ENCODE measurements around the gene ESYT1. TPM values are rescaled to one million over a fixed set of nuclear protein-coding genes. Genes with fewer than 3 reads are reported as not detected.

ESYT1 gene
- total and polyA plus RNA-seq, 9 of the 15 experiments (the other 6 are each of a cell fraction or from before 2014, with no cell fraction given) = 132 to 420 (median 164) TPM

DNA sequence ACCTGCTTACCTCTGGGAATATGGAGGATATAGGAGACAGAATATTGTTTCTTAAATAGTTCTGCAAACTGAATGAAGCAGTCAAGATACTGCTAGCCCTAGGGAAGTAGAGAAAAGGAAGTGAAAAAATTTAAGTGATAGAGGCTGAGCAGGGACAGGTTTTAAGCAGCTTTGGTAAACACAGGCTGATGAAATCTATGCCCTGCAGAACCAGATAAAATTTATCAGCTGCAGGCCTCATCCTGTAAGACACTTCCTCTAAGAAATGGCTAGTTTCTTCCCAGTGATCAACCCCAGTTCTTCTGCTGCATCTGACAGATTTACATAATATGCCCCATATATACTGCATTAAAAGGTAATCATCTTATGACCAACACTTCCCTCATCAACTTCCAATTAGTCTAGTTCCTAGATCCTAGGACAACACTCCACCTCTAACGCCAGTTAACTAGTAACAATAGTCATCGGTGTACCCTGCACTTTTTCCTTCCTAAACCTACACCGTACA lies 1.3 kb upstream of the ESYT1 start (continued):
- TF ChIP-seq, protein P1, sequence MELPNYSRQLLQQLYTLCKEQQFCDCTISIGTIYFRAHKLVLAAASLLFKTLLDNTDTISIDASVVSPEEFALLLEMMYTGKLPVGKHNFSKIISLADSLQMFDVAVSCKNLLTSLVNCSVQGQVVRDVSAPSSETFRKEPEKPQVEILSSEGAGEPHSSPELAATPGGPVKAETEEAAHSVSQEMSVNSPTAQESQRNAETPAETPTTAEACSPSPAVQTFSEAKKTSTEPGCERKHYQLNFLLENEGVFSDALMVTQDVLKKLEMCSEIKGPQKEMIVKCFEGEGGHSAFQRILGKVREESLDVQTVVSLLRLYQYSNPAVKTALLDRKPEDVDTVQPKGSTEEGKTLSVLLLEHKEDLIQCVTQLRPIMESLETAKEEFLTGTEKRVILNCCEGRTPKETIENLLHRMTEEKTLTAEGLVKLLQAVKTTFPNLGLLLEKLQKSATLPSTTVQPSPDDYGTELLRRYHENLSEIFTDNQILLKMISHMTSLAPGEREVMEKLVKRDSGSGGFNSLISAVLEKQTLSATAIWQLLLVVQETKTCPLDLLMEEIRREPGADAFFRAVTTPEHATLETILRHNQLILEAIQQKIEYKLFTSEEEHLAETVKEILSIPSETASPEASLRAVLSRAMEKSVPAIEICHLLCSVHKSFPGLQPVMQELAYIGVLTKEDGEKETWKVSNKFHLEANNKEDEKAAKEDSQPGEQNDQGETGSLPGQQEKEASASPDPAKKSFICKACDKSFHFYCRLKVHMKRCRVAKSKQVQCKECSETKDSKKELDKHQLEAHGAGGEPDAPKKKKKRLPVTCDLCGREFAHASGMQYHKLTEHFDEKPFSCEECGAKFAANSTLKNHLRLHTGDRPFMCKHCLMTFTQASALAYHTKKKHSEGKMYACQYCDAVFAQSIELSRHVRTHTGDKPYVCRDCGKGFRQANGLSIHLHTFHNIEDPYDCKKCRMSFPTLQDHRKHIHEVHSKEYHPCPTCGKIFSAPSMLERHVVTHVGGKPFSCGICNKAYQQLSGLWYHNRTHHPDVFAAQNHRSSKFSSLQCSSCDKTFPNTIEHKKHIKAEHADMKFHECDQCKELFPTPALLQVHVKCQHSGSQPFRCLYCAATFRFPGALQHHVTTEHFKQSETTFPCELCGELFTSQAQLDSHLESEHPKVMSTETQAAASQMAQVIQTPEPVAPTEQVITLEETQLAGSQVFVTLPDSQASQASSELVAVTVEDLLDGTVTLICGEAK (IDR thresholded peaks at IDR 0.05) = no peak
- TF ChIP-seq, protein P1 (CRISPR knock-in tag; IDR thresholded peaks at IDR 0.05) = no peak
- TF ChIP-seq ZNF507 (tag; conservative IDR thresholded peaks at IDR 0.05) (no peak), ZNF24 (IDR thresholded peaks at IDR 0.05) (no peak), IRF1 (CRISPR knock-in tag; IDR thresholded peaks at IDR 0.05; ENCODE audit: borderline replicate concordance) (no peak), TAF9B (IDR thresholded peaks at IDR 0.05; ENCODE audit: partially characterized antibody) (peak; percentile 55), ZNF165 (CRISPR knock-in tag; IDR thresholded peaks at IDR 0.05; ENCODE audit: borderline replicate concordance) (no peak), SIN3B (IDR thresholded peaks at IDR 0.05; ENCODE audit: low read depth) (no peak), BRF1 (IDR thresholded peaks at IDR 0.05; ENCODE audit: borderline replicate concordance, extremely low read depth, insufficient read length) (no peak), FOXK1 (CRISPR knock-in tag; IDR thresholded peaks at IDR 0.05; ENCODE audit: borderline replicate concordance) (no peak), KAT8 (IDR thresholded peaks at IDR 0.05; ENCODE audit: low read depth) (no peak), NONO (IDR thresholded peaks at IDR 0.05; ENCODE audit: low read depth in 2 of 2, low read length in 1 of 2) (peak in 1 of 2 experiments; percentile 38; a peak in 1 of 4 replicates), ZFP91 (CRISPR knock-in tag; IDR thresholded peaks at IDR 0.05) (no peak), EGR1 (conservative IDR thresholded peaks at IDR 0.05) (no peak), FOXJ3 (CRISPR knock-in tag; IDR thresholded peaks at IDR 0.05) (no peak), MED1 (CRISPR knock-in tag; IDR thresholded peaks at IDR 0.05; ENCODE audit: borderline replicate concordance) (no peak)
- TF ChIP-seq, protein P2, sequence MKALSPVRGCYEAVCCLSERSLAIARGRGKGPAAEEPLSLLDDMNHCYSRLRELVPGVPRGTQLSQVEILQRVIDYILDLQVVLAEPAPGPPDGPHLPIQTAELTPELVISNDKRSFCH (CRISPR knock-in tag; IDR thresholded peaks at IDR 0.05) = no peak
- TF ChIP-seq, protein P2 (tag; IDR thresholded peaks at IDR 0.05) = no peak

All from K562 (cell line).